Endothelial cell of umbilical vein (primary cell): ENCODE data around the gene TAS2R30. TPM values are rescaled to one million over a fixed set of nuclear protein-coding genes. Genes with fewer than 3 reads are reported as not detected.

ENCODE experiments used
- BruUV-seq: library from RNA; stranded (reverse); fragments of 400-500 nt; replicated peaks from 2 replicates; lab custom pipeline; 2021; lab: Mats Ljungman, UMichigan
- CTCF ChIA-PET: fragments of 300-600, 350-600 bp; sonication (Branson Sonifier 250); formaldehyde crosslinking; loops from one replicate; lab custom pipeline; 2021; ENCODE audit warnings: antibody characterized with exemption, inconsistent platforms; lab: Charles Lee
- POLR2A ChIA-PET: fragments of 300-600, 350-600 bp; sonication (Branson Sonifier 250); formaldehyde crosslinking; loops from one replicate; lab custom pipeline; 2021; ENCODE audit warnings: antibody characterized with exemption, inconsistent platforms; lab: Charles Lee
- DNase-seq: peaks from one replicate; pipeline ENCODE4 v3.0.0-alpha.2; 2011; ENCODE audit warnings: low read depth, low spot score
- FAIRE-seq: peaks from 2 replicates; lab custom pipeline; 2011; peaks lifted over from hg19 to GRCh38; lab: Jason Lieb, UNC
- H2AFZ ChIP-seq: 2 replicates; pipeline ENCODE4 v1.6.0; 2012; ENCODE audit warnings: low read depth, low read length, control low read depth, inconsistent platforms
- H3K27ac ChIP-seq: 2 replicates; pipeline ENCODE4 v1.5.1; 2011; ENCODE audit warnings: low read depth, mild to moderate bottlenecking, control low read depth, low read length, moderate library complexity; ENCODE audit not compliant: insufficient read depth
- H3K27me3 ChIP-seq, 2 experiments: 2 replicates each; pipeline versions ENCODE4 v1.6.0 to v1.6.1; 2011; ENCODE audit warnings: low read length in 2 of 2, mixed read lengths in 1 of 2; ENCODE audit not compliant: control insufficient read depth in 2 of 2, insufficient read depth in 2 of 2
- H3K36me3 ChIP-seq, 2 experiments: 2 replicates in 1 of 2; 3 replicates in 1 of 2; pipeline ENCODE4 v1.5.1; 2011; ENCODE audit warnings: low read length in 2 of 2, mild to moderate bottlenecking in 1 of 2, moderate library complexity in 1 of 2; ENCODE audit not compliant: control insufficient read depth in 2 of 2, insufficient read depth in 2 of 2; ENCODE audit errors: extremely low read depth in 1 of 2
- H3K4me1 ChIP-seq: 3 replicates; pipeline ENCODE4 v1.5.1; 2011; ENCODE audit warnings: mild to moderate bottlenecking, low read length; ENCODE audit not compliant: control insufficient read depth, insufficient read depth; ENCODE audit errors: extremely low read depth
- H3K4me2 ChIP-seq: 2 replicates; pipeline ENCODE4 v1.6.1; 2011; ENCODE audit warnings: low read length, control low read depth, mixed read lengths; ENCODE audit not compliant: insufficient read depth
- H3K4me3 ChIP-seq, 3 experiments: fragments of 200-600 bp in 1 of 3; sonication (generic), shearing (Covaris generic) in 1 of 3; replicated peaks in 1 of 3; 2 replicates each; pipeline ENCODE4 v1.5.1; 2011 to 2016; ENCODE audit warnings: control low read depth in 3 of 3, low read length in 3 of 3, mild to moderate bottlenecking in 2 of 3, inconsistent platforms in 1 of 3, low read depth in 1 of 3, moderate library complexity in 1 of 3; ENCODE audit not compliant: insufficient read depth in 1 of 3
- H3K79me2 ChIP-seq: 2 replicates; pipeline ENCODE4 v1.6.0; 2012; ENCODE audit warnings: low read length, inconsistent platforms; ENCODE audit not compliant: control insufficient read depth, insufficient read depth
- H3K9ac ChIP-seq: replicated peaks from 2 replicates; pipeline ENCODE3; 2011; ENCODE audit warnings: low read length, control low read depth; ENCODE audit not compliant: insufficient read depth; ENCODE audit errors: extremely low read depth
- H3K9me1 ChIP-seq: replicated peaks from 3 replicates; pipeline ENCODE4 v1.6.0; 2011; ENCODE audit warnings: mild to moderate bottlenecking, low read length; ENCODE audit not compliant: control insufficient read depth, insufficient read depth; ENCODE audit errors: extremely low read depth
- H3K9me3 ChIP-seq: replicated peaks from 2 replicates; pipeline ENCODE4 v1.5.1; 2012; ENCODE audit warnings: low read length, inconsistent platforms; ENCODE audit not compliant: control insufficient read depth, insufficient read depth
- H4K20me1 ChIP-seq: replicated peaks from 2 replicates; pipeline ENCODE3; 2011; ENCODE audit warnings: mild to moderate bottlenecking, low read length; ENCODE audit not compliant: control insufficient read depth, insufficient read depth; ENCODE audit errors: extremely low read depth
- EZH2 ChIP-seq: IDR thresholded peaks from 2 replicates; pipeline ENCODE4 v1.6.1; 2012; ENCODE audit warnings: borderline replicate concordance, low read depth, mild to moderate bottlenecking, moderate library complexity, low read length, inconsistent platforms; ENCODE audit not compliant: severe bottlenecking
- FOS ChIP-seq: IDR thresholded peaks from 2 replicates; pipeline ENCODE4 v1.6.1; 2011; ENCODE audit warnings: mild to moderate bottlenecking, low read length, moderate library complexity, borderline replicate concordance; ENCODE audit not compliant: insufficient read depth
- GATA2 ChIP-seq: IDR thresholded peaks from 2 replicates; pipeline ENCODE4 v1.7.0; 2011; ENCODE audit warnings: low read depth, mild to moderate bottlenecking, moderate library complexity, mixed read lengths, low read length; ENCODE audit not compliant: insufficient read length, insufficient read depth
- JUN ChIP-seq: IDR thresholded peaks from 2 replicates; pipeline ENCODE4 v1.6.1; 2011; ENCODE audit warnings: borderline replicate concordance, low read depth; ENCODE audit not compliant: insufficient read length, insufficient read depth
- MAX ChIP-seq: IDR thresholded peaks from 2 replicates; pipeline ENCODE4 v1.6.1; 2011; ENCODE audit not compliant: insufficient read depth, insufficient read length
- MYC ChIP-seq: IDR thresholded peaks from one replicate; pipeline ENCODE4 v1.6.1; 2011; ENCODE audit warnings: mild to moderate bottlenecking, low read depth, low read length
- POLR2A ChIP-seq: IDR thresholded peaks from 2 replicates; pipeline ENCODE4 v1.6.1; 2012; ENCODE audit warnings: low read depth, mild to moderate bottlenecking, control low read depth, low read length
- POLR2AphosphoS5 ChIP-seq: IDR thresholded peaks from 2 replicates; pipeline ENCODE4 v1.6.1; 2012; ENCODE audit warnings: low read depth, mild to moderate bottlenecking, control low read depth, low read length, moderate library complexity; ENCODE audit not compliant: insufficient read depth
- dilution Hi-C: fragments of 300-500 bp; cut with MboI; formaldehyde crosslinking; loops from one replicate; pipeline ENCODE4 v1.15.0; 2019; ENCODE audit warnings: low sequenced_read_pairs; ENCODE audit not compliant: extremely low pct_ligation_motif_present
- intact Hi-C: fragments of 100-400 bp; cut with micrococcal nuclease; formaldehyde crosslinking; loops from one replicate; pipeline ENCODE4 v1.10.0; 2022
- polyA plus RNA-seq, 4 experiments: library from polyadenylated mRNA; depleted of rRNA in 3 of 4; stranded (reverse) in 3 of 4; unstranded in 1 of 4; fragments of >200 nt; gene quantifications; 2 replicates each; pipeline versions ENCODE4 v1.2.1 to v1.2.3, GENCODE V29; 2011 to 2012; ENCODE audit warnings: missing spikeins in 1 of 4
- total RNA-seq: library from RNA; stranded (reverse); gene quantifications from 2 replicates; pipeline ENCODE4 v1.2.3, GENCODE V29; 2021
- TF ChIP-seq, protein P1 (sequence below), 2 donors: IDR thresholded peaks; 1 replicate in 1 of 2; 2 replicates in 1 of 2; pipeline ENCODE4 v1.5.1; 2011; ENCODE audit warnings: low read length in 2 of 2, mild to moderate bottlenecking in 2 of 2, moderate library complexity in 2 of 2, control low read depth in 1 of 2, inconsistent platforms in 1 of 2, low read depth in 1 of 2; ENCODE audit not compliant: insufficient read depth in 1 of 2; ENCODE audit errors: extremely low read depth in 1 of 2

Gene TAS2R30
- total and polyA plus RNA-seq, 2 donors (not counting 3 experiments of a cell fraction or from before 2014, with no cell fraction given): 0.26 to 5.2 TPM

DNA sequence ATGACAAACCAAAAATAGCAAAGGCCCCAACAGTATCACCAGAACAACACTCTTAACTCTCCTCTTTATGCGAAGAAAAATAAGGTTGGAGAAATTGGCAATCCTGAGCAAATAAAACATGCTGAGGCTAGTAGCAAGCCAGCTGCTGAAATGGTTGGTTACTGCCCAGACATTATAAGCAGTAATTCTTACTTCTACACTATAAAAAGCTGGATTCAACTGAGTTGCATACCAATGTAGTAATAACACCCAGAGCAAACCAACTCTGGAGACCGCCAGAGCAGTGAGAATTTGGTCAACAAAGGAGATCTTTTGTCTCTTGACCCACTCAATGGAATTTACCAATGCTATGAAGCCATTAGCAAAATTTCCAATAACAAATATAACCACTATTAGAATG lies 628 bp downstream of the TAS2R30 start:
- Histone ChIP-seq H2AFZ (no peak overlapping the region), H3K9me3 (no peaks in the 10 kb centered on the region), H3K4me3 (no peak overlapping the region), H3K4me1 (no peaks in the 10 kb centered on the region), H3K36me3 (no peaks in the 10 kb centered on the region), H4K20me1 (no peaks in the 10 kb centered on the region), H3K79me2 (peaks cover 46% of the 10 kb centered on the region), H3K4me2 (no peak overlapping the region), H3K9me1 (no peaks in the 10 kb centered on the region), H3K27ac (no peak overlapping the region), H3K27me3 (no peaks in the 10 kb centered on the region), H3K9ac (no peak overlapping the region)
- TF ChIP-seq MYC (no peak), POLR2AphosphoS5 (no peak), MAX (no peak), GATA2 (no peak), EZH2 (no peak), FOS (no peak), POLR2A (no peak), JUN (no peak)
- TF ChIP-seq, protein P1, sequence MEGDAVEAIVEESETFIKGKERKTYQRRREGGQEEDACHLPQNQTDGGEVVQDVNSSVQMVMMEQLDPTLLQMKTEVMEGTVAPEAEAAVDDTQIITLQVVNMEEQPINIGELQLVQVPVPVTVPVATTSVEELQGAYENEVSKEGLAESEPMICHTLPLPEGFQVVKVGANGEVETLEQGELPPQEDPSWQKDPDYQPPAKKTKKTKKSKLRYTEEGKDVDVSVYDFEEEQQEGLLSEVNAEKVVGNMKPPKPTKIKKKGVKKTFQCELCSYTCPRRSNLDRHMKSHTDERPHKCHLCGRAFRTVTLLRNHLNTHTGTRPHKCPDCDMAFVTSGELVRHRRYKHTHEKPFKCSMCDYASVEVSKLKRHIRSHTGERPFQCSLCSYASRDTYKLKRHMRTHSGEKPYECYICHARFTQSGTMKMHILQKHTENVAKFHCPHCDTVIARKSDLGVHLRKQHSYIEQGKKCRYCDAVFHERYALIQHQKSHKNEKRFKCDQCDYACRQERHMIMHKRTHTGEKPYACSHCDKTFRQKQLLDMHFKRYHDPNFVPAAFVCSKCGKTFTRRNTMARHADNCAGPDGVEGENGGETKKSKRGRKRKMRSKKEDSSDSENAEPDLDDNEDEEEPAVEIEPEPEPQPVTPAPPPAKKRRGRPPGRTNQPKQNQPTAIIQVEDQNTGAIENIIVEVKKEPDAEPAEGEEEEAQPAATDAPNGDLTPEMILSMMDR (IDR thresholded peaks at IDR 0.05; ENCODE audit: extremely low read depth in 1 of 2, insufficient read depth in 1 of 2, low read depth in 1 of 2, low read length in 2 of 2): no peak
- no TSS peak for BruUV-seq
- no peak for FAIRE-seq
- dilution Hi-C loops (no loop called here), intact Hi-C loops (no loop called here)
- DNase-seq: no peak
- ChIA-PET CTCF (no interaction called here), POLR2A (no interaction called here)
